Measurements from ENCODE around the gene MAP1S.

GRCh38 chr19:17678836-17679235 lies 40.4 kb upstream of the MAP1S start:
- TF ChIP-seq EP300 (IDR thresholded peaks at IDR 0.05; ENCODE audit: low read depth) (no peak), CTCF (IDR thresholded peaks at IDR 0.05) (no peak), POLR2A (IDR thresholded peaks at IDR 0.05) (no peak)

All from transverse colon (tissue), 3 donors.